ENCODE data around the gene LDHB.
"Not testable (repeated sequence)": the region's sequence is repeated elsewhere in the genome, so short reads cannot be mapped to it uniquely, and the experiment has no call there.

The LDHB gene

GRCh38 chr12:21613931-21614330, 43.7 kb downstream of the LDHB start:
- DNase-seq (ENCODE audit: low spot score): no peak

DNA sequence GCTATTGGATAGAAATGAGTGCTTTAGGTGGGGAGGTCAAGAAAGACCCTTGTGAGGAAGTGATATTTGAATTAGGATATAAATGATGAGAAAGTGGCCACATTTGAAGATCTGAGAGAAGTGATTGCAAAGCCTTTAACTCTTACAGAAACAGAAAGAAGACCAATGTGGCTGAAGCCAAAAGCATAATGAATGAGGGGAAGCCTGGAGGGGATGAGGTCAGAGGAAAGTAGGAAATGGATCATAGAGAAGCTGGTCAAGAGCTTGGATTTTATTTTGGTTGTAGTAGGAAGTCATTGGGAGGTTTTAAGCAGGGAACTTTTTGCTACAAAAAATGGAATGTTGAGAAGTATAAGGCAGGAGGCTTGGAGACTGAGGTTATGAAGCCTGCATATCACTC, 49.4 kb downstream of the LDHB start:
- DNase-seq (ENCODE audit: low spot score): no peak

- no peak for DNase-seq (ENCODE audit: low spot score)
Observed at GRCh38 chr12:21607701-21608100, 49.9 kb downstream of the LDHB start.

GRCh38 chr12:21606175-21606574, 51.5 kb downstream of the LDHB start:
- DNase-seq (ENCODE audit: low spot score): no peak

DNA sequence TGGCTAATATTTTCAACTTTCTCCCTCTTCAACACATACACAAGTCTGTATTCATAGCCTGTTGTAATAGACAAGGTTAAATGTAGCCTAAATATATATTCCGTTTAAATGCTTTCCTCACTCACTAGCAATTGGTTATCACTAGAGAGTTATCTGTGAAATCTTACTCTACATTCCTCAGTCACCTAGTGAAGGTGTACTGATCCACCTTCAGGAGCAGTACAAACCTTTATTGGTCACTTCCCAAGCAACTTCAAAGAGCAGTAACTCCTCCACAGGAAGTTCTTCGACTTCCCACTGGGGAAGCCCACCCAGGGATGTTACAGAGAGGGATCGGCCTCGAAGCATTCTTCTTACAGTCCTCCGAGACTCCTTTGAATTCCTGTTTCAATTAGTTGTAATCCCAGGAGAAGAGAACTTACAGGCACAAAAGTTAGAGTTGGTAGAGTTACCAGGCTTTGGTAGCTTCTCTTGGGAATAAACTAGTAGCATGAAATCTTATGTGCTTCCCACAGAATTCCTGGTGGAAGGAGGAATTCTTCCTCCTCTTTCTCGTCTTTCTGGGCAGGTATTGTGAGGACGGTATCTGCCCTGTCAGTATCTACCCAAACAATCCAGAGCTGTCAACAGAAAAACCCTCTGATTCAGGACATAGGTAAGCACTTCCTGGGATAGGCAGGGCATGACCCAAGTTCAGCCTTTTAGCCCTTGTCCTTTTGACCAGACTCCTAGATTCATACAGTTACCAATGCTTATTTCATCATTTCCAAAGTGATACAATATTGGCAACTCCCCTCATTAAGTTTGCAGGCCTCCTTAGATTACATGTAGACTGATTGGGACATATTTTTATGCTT, 53.2 kb downstream of the LDHB start, which contains the start of gene GYS2:
TSS of gene GYS2 (minus strand) at position 603 of the 857 bp plus-strand sequence. CDS start at position 348, 255 bp downstream.
- DNase-seq (ENCODE audit: low spot score): no peak

DNA sequence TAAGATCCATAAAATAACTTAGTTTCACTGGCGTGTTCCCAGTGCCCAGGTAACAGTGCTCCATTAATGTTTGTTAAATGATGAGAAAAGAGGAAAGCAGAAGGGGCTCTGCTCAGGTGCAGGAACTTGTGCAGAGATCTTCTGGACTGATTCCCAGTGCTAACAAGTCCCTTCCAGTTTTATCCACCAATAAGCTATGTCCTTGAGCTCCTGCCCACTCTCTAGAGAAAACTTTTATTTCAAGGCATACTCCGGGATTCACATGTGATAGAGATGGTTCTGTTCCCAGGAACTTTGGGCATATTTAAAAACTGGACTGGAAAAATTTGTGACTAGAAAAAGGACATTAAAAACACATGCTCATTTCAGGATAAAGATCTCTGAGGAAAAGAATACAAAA, 54.9 kb downstream of the LDHB start:
- no peak for DNase-seq (ENCODE audit: low spot score)

DNA sequence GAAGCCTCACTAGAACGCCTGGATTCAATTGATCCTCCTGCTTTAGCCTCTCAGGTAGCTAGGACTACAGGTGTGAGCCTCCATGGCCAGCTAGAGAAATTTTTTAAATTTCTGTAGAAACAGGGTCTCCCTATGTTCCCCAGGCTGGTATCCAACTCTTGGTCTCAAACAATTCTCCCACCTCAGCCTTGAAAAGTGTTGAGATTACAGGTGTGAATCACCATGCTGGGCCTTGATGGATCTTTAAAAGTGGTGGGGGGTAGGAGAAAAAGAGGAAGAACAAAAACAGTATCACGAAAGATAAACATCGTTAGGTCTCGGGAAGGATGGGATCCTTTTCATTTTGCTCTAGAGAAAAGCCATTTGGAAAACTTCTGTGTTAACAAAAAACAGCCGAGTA, 57.4 kb downstream of the LDHB start:
- DNase-seq (ENCODE audit: low spot score): no peak

DNA sequence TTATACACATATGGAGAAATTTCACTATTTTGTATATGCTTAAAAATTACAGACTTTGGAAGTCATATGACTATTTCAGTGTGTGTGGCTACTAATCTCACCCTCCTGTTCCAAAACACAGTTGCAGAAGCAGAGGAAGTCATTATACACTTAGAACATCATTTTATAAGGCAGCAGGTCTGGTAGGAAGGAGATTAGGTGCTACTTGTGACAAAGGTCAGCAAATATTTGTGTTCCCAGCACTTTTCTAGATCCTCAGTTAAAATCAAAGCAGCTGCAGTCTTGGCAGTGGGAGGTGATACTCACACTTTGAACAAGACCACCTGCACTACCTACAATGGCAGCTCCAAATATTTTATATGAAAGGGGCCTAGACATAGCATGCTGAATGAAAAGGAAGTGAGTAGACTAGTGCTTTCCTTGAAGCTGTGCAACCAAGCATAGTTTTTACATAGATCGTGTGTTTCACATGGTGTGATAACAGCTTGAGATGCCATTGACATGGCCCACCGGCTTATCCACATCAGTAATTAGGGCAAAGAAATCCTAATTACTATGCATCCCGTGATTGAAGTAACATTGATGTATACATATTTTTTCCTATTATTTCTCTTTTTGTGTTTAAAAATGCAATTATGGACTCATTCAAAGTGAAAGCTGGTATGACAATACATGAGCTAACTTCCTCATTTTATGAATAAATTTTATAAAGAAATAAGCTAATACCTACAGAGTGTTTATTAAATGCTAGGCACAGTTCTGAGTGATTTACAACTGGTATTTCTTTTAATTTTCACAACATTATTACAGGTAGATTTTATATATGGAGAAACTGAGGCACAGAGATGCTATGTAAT, 58.3 kb downstream of the LDHB start:
- DNase-seq (ENCODE audit: low spot score): no peak

DNA sequence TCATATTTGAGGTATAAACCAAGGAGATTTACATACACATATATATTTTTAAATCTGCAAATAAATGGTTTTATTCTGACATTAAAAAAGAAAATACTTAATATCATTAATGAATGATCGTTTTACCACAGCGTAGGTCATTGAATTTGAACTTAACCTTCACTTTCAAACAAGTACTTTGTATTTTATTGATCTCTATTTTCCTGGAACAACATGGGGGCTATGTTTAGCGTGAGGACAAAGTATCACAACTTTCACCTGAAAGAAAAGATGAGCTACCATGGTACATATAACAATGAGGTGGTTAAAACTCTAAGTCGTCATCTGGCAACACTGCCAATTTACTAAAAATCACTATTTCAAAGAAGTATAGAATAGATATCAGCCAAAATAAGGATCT, 59.0 kb downstream of the LDHB start:
- no peak for DNase-seq (ENCODE audit: low spot score)

DNA sequence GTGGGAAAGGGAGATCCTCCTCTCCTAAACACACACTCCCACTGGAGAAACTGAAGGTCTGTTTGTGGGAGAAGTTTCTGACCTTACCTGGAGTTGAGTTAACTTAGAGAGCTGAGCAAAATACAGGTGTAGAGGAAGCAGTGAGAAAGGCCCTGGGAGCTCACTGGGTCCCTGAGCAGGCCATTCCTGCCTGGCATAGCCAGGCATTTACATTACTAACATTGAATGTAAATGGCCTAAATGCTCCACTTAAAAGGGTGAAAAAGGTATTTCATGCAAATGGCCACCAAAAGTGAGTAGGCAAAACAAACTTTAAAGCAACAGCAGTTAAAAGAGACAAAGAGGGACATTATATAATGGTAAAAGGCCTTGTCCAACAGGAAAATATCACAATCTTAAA, 62.3 kb downstream of the LDHB start:
- DNase-seq (ENCODE audit: low spot score): not testable (repeated sequence)

DNA sequence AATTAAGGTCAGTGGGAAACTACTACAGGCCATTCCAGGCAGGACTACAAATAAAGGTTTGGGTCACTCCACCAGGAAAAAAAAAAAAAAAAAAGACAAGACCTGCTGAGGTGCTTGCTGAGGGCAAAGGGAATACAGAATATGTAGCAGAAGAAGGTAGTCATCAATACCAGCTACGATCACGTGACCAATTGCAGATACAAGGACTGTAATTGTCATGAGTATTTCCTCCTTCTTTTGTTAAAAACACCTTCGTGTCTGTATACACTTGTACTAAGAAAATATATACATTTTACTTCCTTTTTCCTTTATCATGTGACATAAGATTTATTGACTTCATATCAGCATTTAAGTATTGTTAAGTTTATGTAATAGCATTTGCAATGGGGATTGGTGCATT, 72.2 kb downstream of the LDHB start:
- no peak for DNase-seq (ENCODE audit: low spot score)

All from SK-N-DZ (cell line).